Right renal cortex interstitium (tissue), 3 donors: ENCODE data around the gene CUBN. TPM values are rescaled to one million over a fixed set of nuclear protein-coding genes. Genes with fewer than 3 reads are reported as not detected.

Experiments
- DNase-seq, 3 donors: peaks; one replicate each; pipeline ENCODE4 v3.0.0-alpha.2; 2013; ENCODE audit warnings: low read depth in 3 of 3, low spot score in 2 of 3
- polyA plus RNA-seq, 3 donors: library from polyadenylated mRNA; unstranded; fragments of 120-200 nt; gene quantifications; one replicate each; pipeline ENCODE4 v1.2.1, GENCODE V29; 2013; ENCODE audit not compliant: insufficient read length in 3 of 3

The CUBN gene
- polyA plus RNA-seq, 3 donors, result 182 to 256 (median 237) TPM

- no peak for DNase-seq
Observed at GRCh38 chr10:17049195-17049594, 80.4 kb downstream of the CUBN start.

GRCh38 chr10:17047908-17048307 lies 81.7 kb downstream of the CUBN start:
- no peak for DNase-seq

GRCh38 chr10:17046989-17047388 lies 82.6 kb downstream of the CUBN start:
- DNase-seq, result no peak

- DNase-seq, result no peak
Observed at GRCh38 chr10:17043586-17043985, 86.0 kb downstream of the CUBN start.

- no peak for DNase-seq
Observed at GRCh38 chr10:17041626-17042520, 87.7 kb downstream of the CUBN start.

- DNase-seq, result no peak
Observed at GRCh38 chr10:17038627-17039026, 91.0 kb downstream of the CUBN start.

GRCh38 chr10:17037910-17038309 lies 91.7 kb downstream of the CUBN start:
- no peak for DNase-seq

GRCh38 chr10:17035446-17035845 lies 94.2 kb downstream of the CUBN start:
- DNase-seq, result no peak

- DNase-seq, result no peak
Observed at GRCh38 chr10:17033529-17034260, 95.9 kb downstream of the CUBN start.

GRCh38 chr10:17031637-17032635 lies 97.7 kb downstream of the CUBN start:
- no peak for DNase-seq

- DNase-seq, result no peak
Observed at GRCh38 chr10:17029581-17030271, 99.9 kb downstream of the CUBN start.

GRCh38 chr10:17029239-17029580 lies 100.4 kb downstream of the CUBN start:
- DNase-seq, result no peak

- no peak for DNase-seq
Observed at GRCh38 chr10:17028798-17029197, 100.8 kb downstream of the CUBN start.

- DNase-seq, result no peak
Observed at GRCh38 chr10:17026686-17027485, 102.7 kb downstream of the CUBN start.

- DNase-seq, result no peak
Observed at GRCh38 chr10:17025444-17026295, 103.9 kb downstream of the CUBN start.

GRCh38 chr10:17024461-17024860 lies 105.2 kb downstream of the CUBN start:
- no peak for DNase-seq

- peak in 2 of 3 donors; percentile 34 to 46 for DNase-seq
Observed at GRCh38 chr10:17023386-17024298, 106.0 kb downstream of the CUBN start.
